GM21367 (cell line): Measurements from ENCODE around the gene PRDM10.
"Not testable (repeated sequence)": the region's sequence is repeated elsewhere in the genome, so short reads cannot be mapped to it uniquely, and the experiment has no call there.

Experiments
- ATAC-seq: cut with Tn5 transposase; IDR thresholded peaks from one replicate; pipeline ENCODE4 v1.9.1; 2021; ENCODE audit not compliant: unreplicated experiment

PRDM10 gene

GRCh38 chr11:129905402-129905801, 97.2 kb downstream of the PRDM10 start:
- no peak for ATAC-seq

GRCh38 chr11:129896062-129896461, 106.6 kb downstream of the PRDM10 start:
- ATAC-seq = no peak

- ATAC-seq = peak; percentile 94
Observed at GRCh38 chr11:129895126-129896041, 107.3 kb downstream of the PRDM10 start, which contains the start of gene NFRKB. TSS of gene NFRKB (minus strand) at chr11:129895578. CDS start at chr11:129892849, 2,729 bp downstream.

DNA sequence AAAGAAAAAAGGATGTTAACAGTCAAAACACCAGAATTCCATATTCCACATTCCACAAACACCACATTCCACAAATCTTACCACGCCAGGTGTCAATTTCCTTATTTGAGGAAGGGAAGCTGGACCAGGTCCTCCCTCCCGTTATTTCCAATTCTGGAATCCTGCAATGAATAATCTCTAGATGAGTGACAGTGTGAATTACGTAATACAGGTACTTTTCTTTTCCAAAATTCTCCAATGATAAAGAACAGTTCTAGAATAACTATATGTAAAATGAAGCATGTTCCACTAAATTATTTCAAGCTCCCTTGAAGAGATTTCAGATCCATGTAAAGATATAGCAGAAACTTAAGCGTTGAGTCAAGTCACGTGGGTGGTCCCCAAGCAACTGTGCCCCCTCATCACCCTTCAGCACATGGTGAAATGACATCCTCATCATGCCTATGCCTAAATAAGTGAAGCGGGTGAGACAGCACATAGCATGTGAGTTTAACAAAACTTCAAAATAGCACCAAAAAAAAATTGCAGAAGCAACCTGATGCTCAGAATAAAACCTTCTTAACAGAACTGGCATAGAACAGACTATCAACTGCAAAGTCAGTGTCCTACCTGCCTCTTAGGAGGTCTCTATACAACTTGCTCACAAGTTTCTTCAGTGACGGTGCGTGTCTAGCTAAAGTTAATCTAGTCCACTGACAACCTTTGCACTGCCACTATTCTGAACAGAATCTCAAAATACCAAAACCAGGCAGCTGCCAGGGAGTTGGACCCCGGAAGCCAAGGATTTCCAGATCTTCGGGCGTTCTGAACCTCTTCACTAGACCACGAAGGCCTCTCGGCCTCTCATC, 108.1 kb downstream of the PRDM10 start:
- ATAC-seq = no peak

DNA sequence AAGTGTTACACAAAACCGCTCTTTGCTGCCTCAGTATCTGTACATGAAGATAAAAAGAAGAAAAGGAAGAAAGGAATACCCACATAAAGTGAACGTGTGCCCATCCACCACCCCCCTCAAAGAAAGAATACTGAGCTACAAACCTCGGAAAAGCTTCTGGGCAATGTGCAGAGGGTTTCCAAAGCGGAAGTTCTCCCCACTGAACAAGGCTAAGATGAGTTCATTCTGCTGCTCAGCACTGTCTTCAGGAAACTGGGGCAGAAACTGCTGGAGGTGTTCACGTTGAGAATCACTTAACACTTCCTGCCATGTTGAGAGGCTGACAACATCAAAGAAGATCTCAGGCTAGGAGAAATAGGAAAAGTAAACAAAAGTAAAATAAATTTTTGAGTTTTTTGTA, 114.2 kb downstream of the PRDM10 start:
- ATAC-seq = no peak

GRCh38 chr11:129885381-129885780, 117.3 kb downstream of the PRDM10 start:
- no peak for ATAC-seq

GRCh38 chr11:129884581-129884980, 118.1 kb downstream of the PRDM10 start:
- no peak for ATAC-seq

DNA sequence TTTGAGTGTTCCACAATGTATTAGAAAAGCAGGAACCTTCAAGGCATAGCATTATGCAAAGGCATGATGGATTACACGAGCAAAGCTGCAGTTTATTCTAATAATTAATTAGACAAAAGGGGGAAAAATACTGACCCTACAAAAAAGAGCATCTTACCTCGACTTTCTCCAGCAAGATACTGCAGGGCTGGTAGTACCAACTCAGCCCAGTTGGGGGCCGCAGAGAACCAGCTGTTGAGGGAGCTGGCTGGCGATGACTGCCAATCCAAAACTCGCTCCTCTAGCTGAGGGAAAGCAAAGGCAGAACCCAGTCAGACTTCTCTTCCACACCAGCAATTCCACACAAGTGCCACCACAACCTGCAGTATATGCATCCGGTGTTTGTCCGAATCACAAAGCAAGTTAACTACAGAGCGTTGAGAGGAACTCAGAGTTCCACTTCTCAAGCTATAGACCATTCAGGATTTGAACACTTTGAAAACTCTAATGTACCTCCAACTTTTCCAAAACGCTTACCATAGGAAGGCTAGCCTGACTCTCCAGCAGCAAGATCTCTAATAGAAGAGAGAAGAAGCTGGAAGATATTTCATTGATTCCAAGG, 121.0 kb downstream of the PRDM10 start:
- peak; percentile 65 for ATAC-seq

DNA sequence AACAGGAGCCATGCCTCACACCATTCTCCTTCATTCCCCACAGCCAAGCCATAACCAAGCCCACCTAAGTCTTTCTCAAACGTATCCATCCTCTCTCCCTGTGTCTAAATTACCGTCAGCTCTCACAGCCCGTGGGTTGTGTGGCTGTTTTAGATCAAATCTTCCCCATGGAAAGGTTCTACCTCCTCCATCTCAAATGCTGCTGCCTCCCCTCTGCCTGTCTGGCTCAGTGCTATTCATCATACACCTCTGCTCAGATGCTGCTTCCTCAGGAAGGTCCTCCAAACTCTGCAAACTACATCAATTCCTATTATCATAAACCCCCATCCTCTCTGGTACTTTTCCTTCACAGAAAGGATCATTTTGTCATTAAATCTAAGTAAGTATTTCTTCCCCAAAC, 122.3 kb downstream of the PRDM10 start:
- ATAC-seq = no peak

DNA sequence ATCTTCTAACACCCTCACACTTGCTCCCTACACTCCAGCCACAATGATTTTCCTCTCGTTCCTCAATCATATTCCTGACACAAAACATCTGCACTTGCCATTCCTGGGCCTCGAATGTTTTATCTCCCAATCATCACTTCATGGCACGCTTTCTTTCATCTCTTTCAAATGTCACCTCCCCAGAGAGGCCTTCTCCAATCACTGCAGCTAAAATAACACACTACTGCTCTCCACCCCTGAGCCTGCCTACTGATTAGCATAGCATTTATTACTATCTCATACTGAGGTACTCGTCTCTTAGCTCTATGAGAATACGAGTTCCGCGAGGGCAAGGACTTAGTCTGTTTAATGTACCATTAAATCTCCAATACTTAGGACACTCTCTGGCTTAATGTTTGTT, 130.7 kb downstream of the PRDM10 start:
- no peak for ATAC-seq

DNA sequence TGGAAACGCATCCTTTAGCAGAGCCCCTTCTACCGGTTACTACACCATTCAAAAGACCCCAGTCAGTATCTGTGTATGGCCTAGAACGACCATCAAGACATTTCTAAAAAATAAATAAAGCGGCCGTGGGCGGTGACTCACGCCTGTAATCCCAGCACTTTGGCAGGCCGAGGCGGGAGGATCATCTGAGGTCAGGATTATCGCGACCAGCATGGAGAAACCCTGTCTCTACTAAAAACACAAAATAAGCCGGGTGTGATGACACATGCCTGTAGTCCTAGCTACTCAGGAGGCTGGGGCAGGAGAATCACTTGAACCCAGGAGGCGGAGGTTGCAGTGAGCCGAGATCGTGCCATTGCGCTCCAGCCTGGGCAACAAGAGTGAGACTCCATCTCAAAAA, 134.0 kb downstream of the PRDM10 start:
- ATAC-seq = not testable (repeated sequence)

DNA sequence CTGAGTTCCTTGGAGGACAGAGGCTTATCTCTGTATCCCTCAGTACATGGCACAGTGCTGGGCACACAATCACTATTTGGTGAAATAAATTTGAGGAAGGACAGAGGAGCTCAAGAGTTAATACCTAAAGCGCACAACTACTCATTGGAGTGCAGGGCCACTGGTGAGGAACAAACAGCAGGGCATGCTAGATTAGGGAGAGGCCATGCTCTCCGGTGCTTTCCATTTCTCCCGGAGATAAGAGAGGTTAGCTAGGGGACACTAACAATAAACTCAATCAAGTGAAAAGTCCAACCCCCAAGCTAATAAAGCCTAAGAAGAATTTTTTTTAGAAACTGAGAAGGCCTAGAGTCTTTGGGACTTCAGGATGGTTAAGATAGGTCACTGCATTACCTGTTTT, 136.3 kb downstream of the PRDM10 start:
- no peak for ATAC-seq

GRCh38 chr11:129865701-129866100, 136.9 kb downstream of the PRDM10 start:
- ATAC-seq = no peak

- no peak for ATAC-seq
Observed at GRCh38 chr11:129864811-129865210, 137.8 kb downstream of the PRDM10 start.

DNA sequence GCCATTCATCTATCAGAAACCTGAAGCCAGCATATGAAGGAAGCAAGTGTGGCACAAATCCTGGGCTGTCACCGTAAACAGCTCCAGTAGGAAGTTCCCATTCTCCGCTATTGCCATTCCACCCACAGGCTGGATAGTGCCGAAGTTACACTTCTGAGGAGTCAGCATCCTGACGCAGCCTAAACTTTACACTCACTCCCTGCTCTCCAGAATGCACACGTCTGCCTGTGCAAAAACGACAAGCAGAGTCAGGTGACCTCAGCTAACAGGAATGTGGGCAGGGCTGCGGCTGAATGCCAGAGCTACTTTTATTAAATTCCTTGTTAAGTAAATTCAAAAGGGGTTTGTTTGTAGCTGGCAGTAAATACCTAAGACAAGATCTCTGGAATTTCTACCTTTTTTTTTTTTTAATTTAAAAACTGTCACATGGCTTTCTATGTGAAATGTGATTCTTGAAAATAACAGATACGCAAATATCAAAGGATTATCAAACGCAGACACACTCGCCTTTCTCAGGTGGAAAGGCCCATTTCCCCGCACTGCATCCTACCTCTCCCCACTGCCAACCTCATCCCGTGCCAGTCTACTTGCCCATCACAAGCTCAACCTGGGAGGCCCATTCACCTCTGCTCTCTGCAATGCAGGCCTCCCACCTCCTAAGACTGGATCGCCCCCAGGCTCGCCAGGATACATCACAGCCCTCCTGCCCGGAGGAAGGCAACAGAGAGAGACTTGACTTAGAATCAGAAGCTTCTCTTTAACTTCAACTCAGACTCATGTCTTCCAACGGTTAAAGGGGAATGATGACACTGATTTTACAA, 140.7 kb downstream of the PRDM10 start:
- ATAC-seq = no peak

- no peak for ATAC-seq
Observed at GRCh38 chr11:129856036-129856435, 146.6 kb downstream of the PRDM10 start.

DNA sequence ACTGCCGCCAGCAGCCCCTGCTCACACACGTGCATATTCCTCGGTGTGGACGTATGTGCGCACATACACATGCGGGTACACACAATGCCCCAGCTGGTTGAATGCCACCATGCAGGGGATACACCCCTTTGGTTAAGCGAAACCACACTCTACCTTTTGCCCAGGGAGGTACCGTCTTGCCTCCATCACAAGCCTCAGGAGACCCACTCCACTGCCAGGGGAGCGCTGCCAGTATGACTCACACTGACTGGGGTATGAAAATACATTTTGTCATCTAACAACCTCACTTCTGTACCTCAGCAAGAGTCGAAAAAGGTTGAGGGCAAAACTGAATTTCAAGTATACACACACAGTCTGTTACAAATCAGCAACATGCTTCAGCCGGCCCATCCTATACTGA, 147.5 kb downstream of the PRDM10 start:
- ATAC-seq = no peak

DNA sequence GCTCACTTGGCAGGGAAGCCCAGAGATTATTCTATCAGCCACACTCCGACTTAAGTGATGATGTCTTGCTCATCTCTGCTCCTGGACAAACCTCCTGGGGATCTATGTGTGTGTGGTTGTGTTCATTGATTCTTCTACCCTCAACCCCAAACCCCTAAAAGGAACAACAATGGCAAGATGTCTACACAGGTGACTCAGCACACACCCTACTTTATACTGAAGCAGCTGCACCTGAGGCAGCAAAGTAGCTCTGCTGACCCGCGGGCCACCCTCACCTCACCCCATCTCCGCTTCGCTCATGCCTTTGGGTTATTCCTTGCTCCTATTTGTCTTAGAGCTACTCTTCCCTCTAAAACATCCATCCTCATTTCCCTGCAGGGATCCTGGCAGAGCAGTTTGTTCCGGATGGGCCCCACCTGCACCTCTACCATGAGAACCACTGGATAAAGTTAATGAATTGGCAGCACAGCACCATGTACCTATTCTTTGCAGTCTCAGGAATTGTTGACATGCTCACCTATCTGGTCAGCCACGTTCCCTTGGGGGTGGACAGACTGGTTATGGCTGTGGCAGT, 148.3 kb downstream of the PRDM10 start:
- ATAC-seq = no peak

GRCh38 chr11:129853518-129854231, 149.0 kb downstream of the PRDM10 start:
- no peak for ATAC-seq
